ENCODE measurements around the gene ZDHHC14. TPM values are rescaled to one million over a fixed set of nuclear protein-coding genes. Genes with fewer than 3 reads are reported as not detected.
"Not testable (repeated sequence)": the region's sequence is repeated elsewhere in the genome, so short reads cannot be mapped to it uniquely, and the experiment has no call there.

Gene ZDHHC14
- total RNA-seq, 2 donors from 2014 or later, result 6.9 to 10.9 TPM

GRCh38 chr6:157677235-157677634 is 296.2 kb downstream of the ZDHHC14 start:
- no peak for ATAC-seq
- H3K27ac Mint-ChIP-seq, result no peak overlapping the region
- H3K27me3 Mint-ChIP-seq, result no peaks in the 10 kb centered on the region
- H3K4me3 Mint-ChIP-seq, result no peak overlapping the region
- no peaks in the 10 kb centered on the region for H3K9me3 Mint-ChIP-seq
- H3K4me1 Mint-ChIP-seq (ENCODE audit: low read depth in 2 of 2), result no peaks in the 10 kb centered on the region
- no peak for DNase-seq (ENCODE audit: low spot score)
- H3K36me3 Mint-ChIP-seq, result no peaks in the 10 kb centered on the region

GRCh38 chr6:157679605-157680580 is 298.9 kb downstream of the ZDHHC14 start:
- Mint-ChIP-seq H3K27me3 (no peaks in the 10 kb centered on the region), H3K9me3 (no peaks in the 10 kb centered on the region), H3K4me1 (ENCODE audit: low read depth in 2 of 2) (no peaks in the 10 kb centered on the region), H3K4me3 (no peak overlapping the region), H3K36me3 (no peaks in the 10 kb centered on the region), H3K27ac (no peak overlapping the region)
- DNase-seq (ENCODE audit: low spot score) (no peak), ATAC-seq (no peak)

GRCh38 chr6:157681041-157681650 is 300.2 kb downstream of the ZDHHC14 start:
- Mint-ChIP-seq H3K9me3 (no peaks in the 10 kb centered on the region), H3K36me3 (no peaks in the 10 kb centered on the region), H3K27ac (no peak overlapping the region), H3K27me3 (no peaks in the 10 kb centered on the region), H3K4me1 (ENCODE audit: low read depth in 2 of 2) (no peaks in the 10 kb centered on the region), H3K4me3 (no peak overlapping the region)
- DNase-seq (ENCODE audit: low spot score) (no peak), ATAC-seq (no peak)

GRCh38 chr6:157682856-157683481 is 302.0 kb downstream of the ZDHHC14 start:
- H3K27ac Mint-ChIP-seq, result no peak overlapping the region
- ATAC-seq, result no peak
- no peak overlapping the region for H3K4me3 Mint-ChIP-seq
- no peaks in the 10 kb centered on the region for H3K4me1 Mint-ChIP-seq (ENCODE audit: low read depth in 2 of 2)
- DNase-seq (ENCODE audit: low spot score), result no peak
- H3K36me3 Mint-ChIP-seq, result no peaks in the 10 kb centered on the region
- peaks cover 0 to 1% of the 10 kb centered on the region in 2 donors for H3K27me3 Mint-ChIP-seq
- H3K9me3 Mint-ChIP-seq, result no peaks in the 10 kb centered on the region

- Mint-ChIP-seq H3K4me3 (no peak overlapping the region), H3K27me3 (peaks cover 0 to 4% of the 10 kb centered on the region in 2 donors), H3K36me3 (no peaks in the 10 kb centered on the region), H3K27ac (no peak overlapping the region), H3K4me1 (ENCODE audit: low read depth in 2 of 2) (no peaks in the 10 kb centered on the region), H3K9me3 (no peaks in the 10 kb centered on the region)
- no peak for DNase-seq (ENCODE audit: low spot score)
- ATAC-seq, result no peak
Observed at GRCh38 chr6:157683707-157684106, 302.7 kb downstream of the ZDHHC14 start.

GRCh38 chr6:157684620-157685299 is 303.8 kb downstream of the ZDHHC14 start:
- H3K36me3 Mint-ChIP-seq, result no peaks in the 10 kb centered on the region
- DNase-seq (ENCODE audit: low spot score), result no peak
- no peak for ATAC-seq
- H3K27me3 Mint-ChIP-seq, result peaks cover 0 to 7% of the 10 kb centered on the region in 2 donors
- H3K27ac Mint-ChIP-seq, result no peak overlapping the region
- no peaks in the 10 kb centered on the region for H3K4me1 Mint-ChIP-seq (ENCODE audit: low read depth in 2 of 2)
- H3K9me3 Mint-ChIP-seq, result no peaks in the 10 kb centered on the region
- H3K4me3 Mint-ChIP-seq, result no peak overlapping the region

GRCh38 chr6:157685596-157686280 is 304.7 kb downstream of the ZDHHC14 start:
- no peaks in the 10 kb centered on the region for H3K9me3 Mint-ChIP-seq
- ATAC-seq, result no peak
- no peak overlapping the region for H3K27ac Mint-ChIP-seq
- no peak for DNase-seq (ENCODE audit: low spot score)
- H3K4me1 Mint-ChIP-seq (ENCODE audit: low read depth in 2 of 2), result no peaks in the 10 kb centered on the region
- H3K4me3 Mint-ChIP-seq, result no peak overlapping the region
- peaks cover 5 to 7% of the 10 kb centered on the region in 2 donors for H3K27me3 Mint-ChIP-seq
- no peaks in the 10 kb centered on the region for H3K36me3 Mint-ChIP-seq

GRCh38 chr6:157688275-157688959 is 307.4 kb downstream of the ZDHHC14 start:
- Mint-ChIP-seq H3K4me3 (no peak overlapping the region), H3K27me3 (peaks cover 16 to 26% of the 10 kb centered on the region in 2 donors), H3K36me3 (no peaks in the 10 kb centered on the region), H3K4me1 (ENCODE audit: low read depth in 2 of 2) (no peaks in the 10 kb centered on the region), H3K27ac (no peak overlapping the region), H3K9me3 (no peaks in the 10 kb centered on the region)
- ATAC-seq (peak in 1 of 2 donors; percentile 39), DNase-seq (ENCODE audit: low spot score) (no peak)

- Mint-ChIP-seq H3K4me3 (no peak overlapping the region), H3K27ac (no peak overlapping the region), H3K36me3 (no peaks in the 10 kb centered on the region), H3K4me1 (ENCODE audit: low read depth in 2 of 2) (no peaks in the 10 kb centered on the region), H3K9me3 (no peaks in the 10 kb centered on the region), H3K27me3 (peaks cover 17 to 26% of the 10 kb centered on the region in 2 donors)
- DNase-seq (ENCODE audit: low spot score), result no peak
- no peak for ATAC-seq
Observed at GRCh38 chr6:157688960-157689599, 308.1 kb downstream of the ZDHHC14 start.

- H3K4me3 Mint-ChIP-seq, result no peak overlapping the region
- H3K27me3 Mint-ChIP-seq, result peaks cover 21 to 26% of the 10 kb centered on the region in 2 donors
- DNase-seq (ENCODE audit: low spot score), result no peak
- H3K9me3 Mint-ChIP-seq, result no peaks in the 10 kb centered on the region
- no peaks in the 10 kb centered on the region for H3K4me1 Mint-ChIP-seq (ENCODE audit: low read depth in 2 of 2)
- H3K36me3 Mint-ChIP-seq, result no peaks in the 10 kb centered on the region
- no peak overlapping the region for H3K27ac Mint-ChIP-seq
- ATAC-seq, result no peak
Observed at GRCh38 chr6:157689875-157690274, 308.9 kb downstream of the ZDHHC14 start.

- no peaks in the 10 kb centered on the region for H3K36me3 Mint-ChIP-seq
Observed at GRCh38 chr6:157690441-157691210, 309.6 kb downstream of the ZDHHC14 start.

GRCh38 chr6:157691621-157692020 is 310.6 kb downstream of the ZDHHC14 start:
- not testable (repeated sequence) for ATAC-seq; H3K36me3 Mint-ChIP-seq; H3K9me3 Mint-ChIP-seq; H3K4me1 Mint-ChIP-seq (ENCODE audit: low read depth in 2 of 2); DNase-seq (ENCODE audit: low spot score); H3K4me3 Mint-ChIP-seq; H3K27ac Mint-ChIP-seq
- peaks cover 24 to 26% of the 10 kb centered on the region in 2 donors for H3K27me3 Mint-ChIP-seq

More at GRCh38 chr6:157690441-157691210, 309.6 kb downstream of the ZDHHC14 start:
- Mint-ChIP-seq H3K4me1 (ENCODE audit: low read depth in 2 of 2) (no peaks in the 10 kb centered on the region), H3K27me3 (peaks cover 24 to 26% of the 10 kb centered on the region in 2 donors), H3K27ac (no peak overlapping the region), H3K9me3 (no peaks in the 10 kb centered on the region), H3K4me3 (no peak overlapping the region)
- ATAC-seq (no peak), DNase-seq (ENCODE audit: low spot score) (no peak)
